GM12878 (cell line): ENCODE data around the gene DCK. TPM values are rescaled to one million over a fixed set of nuclear protein-coding genes. Genes with fewer than 3 reads are reported as not detected.

Source experiments
- ATAC-seq: fragments of 200-7000 bp; cut with Tn5 transposase; 3 replicates; pipeline ENCODE4 v1.9.1; 2020; ENCODE audit warnings: mild to moderate bottlenecking, moderate library complexity
- BruUV-seq: library from RNA; stranded (reverse); fragments of 400-500 nt; replicated peaks from 2 replicates; lab custom pipeline; 2021; lab: Mats Ljungman, UMichigan
- CTCF ChIA-PET: fragments of 300-600 bp; sonication (Branson Sonifier 250); formaldehyde crosslinking; extraction: SDS; loops from one replicate; lab custom pipeline; 2021; ENCODE audit warnings: inconsistent platforms; lab: Yijun Ruan, JAX
- POLR2A ChIA-PET: fragments of 350-600 bp; formaldehyde crosslinking; extraction: SDS; loops from one replicate; lab custom pipeline; 2021; ENCODE audit warnings: inconsistent platforms; lab: Charles Lee
- RAD21 ChIA-PET: fragments of 300-600 bp; sonication (Branson Sonifier 250); formaldehyde crosslinking; loops from one replicate; lab custom pipeline; 2023; ENCODE audit warnings: antibody characterized with exemption; ENCODE audit not compliant: unreplicated experiment; lab: Charles Lee
- SMC1A ChIA-PET: fragments of 300-600 bp; sonication (Branson Sonifier 250); formaldehyde crosslinking; loops from one replicate; lab custom pipeline; 2023; ENCODE audit not compliant: unreplicated experiment, uncharacterized antibody; lab: Charles Lee
- DNase-seq: peaks from one replicate; pipeline ENCODE4 v3.0.0-alpha.2; 2011; ENCODE audit warnings: low read depth, low spot score
- FAIRE-seq: peaks from 3 replicates; lab custom pipeline; 2011; peaks lifted over from hg19 to GRCh38; lab: Jason Lieb, UNC
- H2AFZ ChIP-seq: 2 replicates; pipeline ENCODE4 v1.6.0; 2011; ENCODE audit warnings: low read depth, low read length, control low read depth; ENCODE audit not compliant: control insufficient read depth
- H3K27ac ChIP-seq: 2 replicates; pipeline ENCODE4 v1.5.1; 2011; ENCODE audit warnings: control low read depth; ENCODE audit not compliant: control insufficient read depth, insufficient read depth
- H3K27me3 ChIP-seq, 2 experiments: replicated peaks in 1 of 2; 2 replicates each; pipeline versions ENCODE4 v1.6.0 to v1.6.1; 2011; ENCODE audit warnings: low read length in 1 of 2; ENCODE audit not compliant: control insufficient read depth in 2 of 2, insufficient read depth in 2 of 2
- H3K36me3 ChIP-seq, 2 experiments: 2 replicates each; pipeline ENCODE4 v1.5.1; 2011; ENCODE audit warnings: low read length in 1 of 2; ENCODE audit not compliant: control insufficient read depth in 2 of 2, insufficient read depth in 2 of 2
- H3K4me1 ChIP-seq: 2 replicates; pipeline ENCODE4 v1.6.1; 2011; ENCODE audit warnings: mild to moderate bottlenecking, low read length, moderate library complexity, mixed read lengths; ENCODE audit not compliant: control insufficient read depth, insufficient read depth
- H3K4me2 ChIP-seq: 2 replicates; pipeline ENCODE4 v1.6.0; 2011; ENCODE audit warnings: control low read depth; ENCODE audit not compliant: control insufficient read depth, insufficient read depth
- H3K4me3 ChIP-seq: fragments of 200-600 bp; sonication (generic); 2 replicates; pipeline ENCODE4 v1.5.1; 2016
- H3K79me2 ChIP-seq: 2 replicates; pipeline ENCODE4 v1.6.0; 2011; ENCODE audit warnings: low read length; ENCODE audit not compliant: control insufficient read depth, insufficient read depth
- H3K9ac ChIP-seq: 2 replicates; pipeline ENCODE4 v1.8.0; 2011; ENCODE audit warnings: low read length, control low read depth, mixed read lengths; ENCODE audit not compliant: control insufficient read depth, insufficient read depth
- H3K9me3 ChIP-seq: replicated peaks from 3 replicates; pipeline ENCODE4 v1.5.1; 2011; ENCODE audit warnings: mild to moderate bottlenecking, low read length; ENCODE audit not compliant: control insufficient read depth, insufficient read depth
- H4K20me1 ChIP-seq: 2 replicates; pipeline ENCODE4 v1.6.0; 2011; ENCODE audit not compliant: control insufficient read depth, insufficient read depth
- ETV6 ChIP-seq, 2 experiments: fragments of 450-650 bp in 1 of 2; IDR thresholded peaks in 1 of 2; conservative IDR thresholded peaks in 1 of 2; 2 replicates each; pipeline ENCODE4 v1.6.1; 2014; ENCODE audit warnings: antibody characterized with exemption in 1 of 2, borderline replicate concordance in 1 of 2, low read depth in 1 of 2, mild to moderate bottlenecking in 1 of 2, moderate library complexity in 1 of 2
- HDAC6 ChIP-seq: fragments of 200-600 bp; sonication (generic); IDR thresholded peaks from one replicate; pipeline ENCODE4 v1.8.0; 2017; ENCODE audit warnings: antibody characterized with exemption; ENCODE audit not compliant: unreplicated experiment
- MEF2A ChIP-seq: IDR thresholded peaks from 2 replicates; pipeline ENCODE4 v1.6.1; 2011; ENCODE audit warnings: low read depth, mild to moderate bottlenecking, low read length, moderate library complexity; ENCODE audit not compliant: insufficient read depth
- SREBF1 ChIP-seq: IDR thresholded peaks from 2 replicates; pipeline ENCODE4 v1.6.1; 2012; ENCODE audit warnings: mild to moderate bottlenecking, low read length
- WGBS: methylation state at CpG from one replicate; pipeline ENCODE4 v1.1.6; 2016; ENCODE audit warnings: low lambda C conversion rate; ENCODE audit not compliant: insufficient replicate concordance, insufficient coverage; ENCODE audit errors: missing lambda C conversion rate; 5-methylcytosine and 5-hydroxymethylcytosine counted together
- in situ Hi-C: fragments of 300-500 bp; cut with MboI; formaldehyde crosslinking; loops from 9 replicates; pipeline ENCODE4 v1.14.3; 2018; ENCODE audit warnings: mixed read lengths
- intact Hi-C: fragments of 100-400 bp; cut with micrococcal nuclease; formaldehyde crosslinking; loops from one replicate; pipeline ENCODE4 v1.14.2; 2022; ENCODE audit not compliant: unreplicated experiment
- polyA plus RNA-seq, 11 experiments: library from polyadenylated mRNA; depleted of rRNA in 4 of 11; unstranded in 6 of 11; stranded (reverse) in 5 of 11; fragments of >200 nt; fragmentation: Nextera tagmentation in 4 of 11; fragmentation: Illumina TruSeq in 1 of 11; extraction: Ambion mirVana in 4 of 11; extraction: Trizol in 1 of 11; gene quantifications; 1 replicate in 1 of 11; 2 replicates in 10 of 11; pipeline versions ENCODE4 v1.2.1 to v1.2.3, GENCODE V29; 2011 to 2016; ENCODE audit warnings: inconsistent platforms in 2 of 11, missing spikeins in 2 of 11, low read depth in 1 of 11
- total RNA-seq, 4 experiments: library from RNA; depleted of rRNA in 3 of 4; stranded (reverse); fragments of >200 nt in 3 of 4; fragmentation: Illumina TruSeq in 1 of 4; extraction: Trizol in 1 of 4; gene quantifications; 2 replicates each; pipeline versions ENCODE4 v1.2.1 to v1.2.3, GENCODE V29; 2013 to 2021
- TF ChIP-seq, protein P1 (sequence below): fragments of 450-650 bp; formaldehyde crosslinking; IDR thresholded peaks from 2 replicates; pipeline ENCODE4 v1.5.0; 2022; ENCODE audit warnings: mild to moderate bottlenecking, missing genetic modification characterization

The DCK gene
- total and polyA plus RNA-seq, 10 of the 15 experiments (the other 5 are each of a cell fraction or from before 2014, with no cell fraction given): 20.0 to 69.4 (median 26.2) TPM

DNA sequence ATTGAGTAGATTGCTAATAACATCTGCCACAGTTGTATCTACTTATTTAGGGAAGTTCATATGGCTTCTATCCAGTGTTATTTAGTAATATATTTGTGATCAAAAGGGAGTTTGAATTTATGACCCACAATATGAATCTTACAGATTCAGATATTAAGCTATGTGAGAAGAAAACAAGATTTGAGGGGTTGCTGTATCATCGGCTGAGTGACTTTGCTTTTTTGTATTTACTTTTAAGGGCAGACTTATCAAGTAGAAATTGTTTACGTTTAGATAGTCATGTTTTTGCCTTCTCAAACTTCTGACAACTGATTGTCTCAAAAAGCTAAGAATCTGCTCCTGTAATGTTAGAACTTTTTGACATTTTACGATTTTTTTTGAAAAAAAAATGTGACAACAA, 17.2 kb upstream of the DCK start:
- FAIRE-seq: no peak
- ChIA-PET POLR2A (no interaction called here), CTCF (interaction anchor here (1.0 kb wide), 1 partner anchor 31 kb away, joined by 3 read pairs; no protein-coding TSS in a partner anchor), RAD21 (no interaction called here), SMC1A (interaction anchor here (1.0 to 2.1 kb wide), 2 partner anchors 10 to 18 kb away, joined by 3 to 5 read pairs; no protein-coding TSS in a partner anchor)
- Histone ChIP-seq H3K79me2 (no peaks in the 10 kb centered on the region), H2AFZ (no peak overlapping the region), H3K4me3 (no peak overlapping the region), H3K36me3 (no peaks in the 10 kb centered on the region), H3K9ac (no peak overlapping the region), H3K27me3 (no peaks in the 10 kb centered on the region), H4K20me1 (no peaks in the 10 kb centered on the region), H3K27ac (no peak overlapping the region), H3K4me1 (no peaks in the 10 kb centered on the region; the same call in 1 of the 2 replicates), H3K4me2 (no peak overlapping the region), H3K9me3 (no peaks in the 10 kb centered on the region)
- intact Hi-C loops (no loop called here), in situ Hi-C loops (no loop called here)
- WGBS: 70% methylated on average over 3 of the region's 3 CpGs
- no peak for TF ChIP-seq HDAC6
- no peak for ATAC-seq
- no TSS peak for BruUV-seq
- DNase-seq: no peak

DNA sequence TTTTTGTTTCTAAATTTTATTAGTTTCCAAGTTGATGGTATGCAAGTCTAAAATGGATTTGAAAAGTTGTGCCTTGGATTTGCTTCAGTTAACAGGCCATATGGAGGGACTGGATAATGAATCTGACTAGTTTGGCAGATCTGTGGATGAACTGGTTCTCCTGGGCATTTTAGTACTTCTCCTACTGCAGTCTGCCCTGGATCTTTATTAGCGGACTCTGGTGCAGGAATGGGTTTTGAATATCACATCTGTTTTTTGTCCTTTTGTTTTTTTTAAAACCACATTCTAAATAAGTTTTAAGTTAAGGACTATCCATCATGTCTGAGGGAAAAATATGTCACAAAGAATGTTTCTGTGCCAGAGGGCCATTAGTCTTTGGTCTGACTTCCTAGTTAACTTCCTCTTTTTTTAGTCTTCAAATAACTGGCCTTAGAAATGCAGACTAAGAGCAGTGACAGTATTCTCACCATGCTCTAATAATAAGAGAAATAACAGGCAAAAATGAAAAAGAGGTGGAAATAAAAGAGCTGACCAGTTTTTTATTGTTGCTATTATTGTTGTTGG, 13.9 kb upstream of the DCK start:
- Histone ChIP-seq H3K36me3 (no peaks in the 10 kb centered on the region), H3K27me3 (no peaks in the 10 kb centered on the region), H3K4me1 (no peaks in the 10 kb centered on the region; the same call in 1 of the 2 replicates), H3K79me2 (no peaks in the 10 kb centered on the region), H3K27ac (no peak overlapping the region), H3K4me2 (no peak overlapping the region), H2AFZ (no peak overlapping the region), H4K20me1 (no peaks in the 10 kb centered on the region)
- ChIA-PET CTCF (no interaction called here), RAD21 (no interaction called here), POLR2A (interaction anchor here (0.6 kb wide), 1 partner anchor 71 kb away, joined by 3 read pairs; no protein-coding TSS in a partner anchor)
- intact Hi-C loops (no loop called here), in situ Hi-C loops (no loop called here)
- BruUV-seq: no TSS peak
- FAIRE-seq: no peak
- WGBS: 100% methylated on average over 1 of the region's 1 CpG
- ATAC-seq: peak; percentile 83
- DNase-seq: no peak
- no peak for TF ChIP-seq SREBF1
- TF ChIP-seq, protein P1, sequence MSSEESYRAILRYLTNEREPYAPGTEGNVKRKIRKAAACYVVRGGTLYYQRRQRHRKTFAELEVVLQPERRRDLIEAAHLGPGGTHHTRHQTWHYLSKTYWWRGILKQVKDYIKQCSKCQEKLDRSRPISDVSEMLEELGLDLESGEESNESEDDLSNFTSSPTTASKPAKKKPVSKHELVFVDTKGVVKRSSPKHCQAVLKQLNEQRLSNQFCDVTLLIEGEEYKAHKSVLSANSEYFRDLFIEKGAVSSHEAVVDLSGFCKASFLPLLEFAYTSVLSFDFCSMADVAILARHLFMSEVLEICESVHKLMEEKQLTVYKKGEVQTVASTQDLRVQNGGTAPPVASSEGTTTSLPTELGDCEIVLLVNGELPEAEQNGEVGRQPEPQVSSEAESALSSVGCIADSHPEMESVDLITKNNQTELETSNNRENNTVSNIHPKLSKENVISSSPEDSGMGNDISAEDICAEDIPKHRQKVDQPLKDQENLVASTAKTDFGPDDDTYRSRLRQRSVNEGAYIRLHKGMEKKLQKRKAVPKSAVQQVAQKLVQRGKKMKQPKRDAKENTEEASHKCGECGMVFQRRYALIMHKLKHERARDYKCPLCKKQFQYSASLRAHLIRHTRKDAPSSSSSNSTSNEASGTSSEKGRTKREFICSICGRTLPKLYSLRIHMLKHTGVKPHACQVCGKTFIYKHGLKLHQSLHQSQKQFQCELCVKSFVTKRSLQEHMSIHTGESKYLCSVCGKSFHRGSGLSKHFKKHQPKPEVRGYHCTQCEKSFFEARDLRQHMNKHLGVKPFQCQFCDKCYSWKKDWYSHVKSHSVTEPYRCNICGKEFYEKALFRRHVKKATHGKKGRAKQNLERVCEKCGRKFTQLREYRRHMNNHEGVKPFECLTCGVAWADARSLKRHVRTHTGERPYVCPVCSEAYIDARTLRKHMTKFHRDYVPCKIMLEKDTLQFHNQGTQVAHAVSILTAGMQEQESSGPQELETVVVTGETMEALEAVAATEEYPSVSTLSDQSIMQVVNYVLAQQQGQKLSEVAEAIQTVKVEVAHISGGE (CRISPR knock-in tag): no peak
- TF ChIP-seq ETV6 (conservative IDR thresholded peaks at IDR 0.05 in 1 of 2, IDR thresholded peaks at IDR 0.05 in 1 of 2; ENCODE audit: borderline replicate concordance in 1 of 2, low read depth in 1 of 2): 0 out of 4 replicates have a peak, but pooled peaks of 1 of the 2 experiments have one; percentile 24
- TF ChIP-seq MEF2A: no peak
- TF ChIP-seq, all 136 proteins: peak for 1
- Histone ChIP-seq H3K9ac (no peak overlapping the region), H3K4me3 (no peak overlapping the region), H3K9me3 (no peaks in the 10 kb centered on the region)
- SMC1A ChIA-PET: interaction anchor here (0.6 to 2.4 kb wide), 3 partner anchors 15 to 18 kb away, joined by 3 to 11 read pairs (median 3); no protein-coding TSS in a partner anchor
